ENCODE results near the gene CTCF. TPM values are rescaled to one million over a fixed set of nuclear protein-coding genes. Genes with fewer than 3 reads are reported as not detected.
"Not testable (repeated sequence)": the region's sequence is repeated elsewhere in the genome, so short reads cannot be mapped to it uniquely, and the experiment has no call there.

Gene CTCF, protein sequence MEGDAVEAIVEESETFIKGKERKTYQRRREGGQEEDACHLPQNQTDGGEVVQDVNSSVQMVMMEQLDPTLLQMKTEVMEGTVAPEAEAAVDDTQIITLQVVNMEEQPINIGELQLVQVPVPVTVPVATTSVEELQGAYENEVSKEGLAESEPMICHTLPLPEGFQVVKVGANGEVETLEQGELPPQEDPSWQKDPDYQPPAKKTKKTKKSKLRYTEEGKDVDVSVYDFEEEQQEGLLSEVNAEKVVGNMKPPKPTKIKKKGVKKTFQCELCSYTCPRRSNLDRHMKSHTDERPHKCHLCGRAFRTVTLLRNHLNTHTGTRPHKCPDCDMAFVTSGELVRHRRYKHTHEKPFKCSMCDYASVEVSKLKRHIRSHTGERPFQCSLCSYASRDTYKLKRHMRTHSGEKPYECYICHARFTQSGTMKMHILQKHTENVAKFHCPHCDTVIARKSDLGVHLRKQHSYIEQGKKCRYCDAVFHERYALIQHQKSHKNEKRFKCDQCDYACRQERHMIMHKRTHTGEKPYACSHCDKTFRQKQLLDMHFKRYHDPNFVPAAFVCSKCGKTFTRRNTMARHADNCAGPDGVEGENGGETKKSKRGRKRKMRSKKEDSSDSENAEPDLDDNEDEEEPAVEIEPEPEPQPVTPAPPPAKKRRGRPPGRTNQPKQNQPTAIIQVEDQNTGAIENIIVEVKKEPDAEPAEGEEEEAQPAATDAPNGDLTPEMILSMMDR
- 44.4 and 53.8 TPM in 2 replicates for total RNA-seq (2014; rRNA removed; shearing (Covaris generic))
- polyA plus RNA-seq (2015; cell fraction: cytosol; rRNA removed) = 35.9 and 41.1 TPM in 2 replicates
- 48.9 and 49.9 TPM in 2 replicates for polyA plus RNA-seq (2015; cell fraction: nucleus; rRNA removed)

DNA sequence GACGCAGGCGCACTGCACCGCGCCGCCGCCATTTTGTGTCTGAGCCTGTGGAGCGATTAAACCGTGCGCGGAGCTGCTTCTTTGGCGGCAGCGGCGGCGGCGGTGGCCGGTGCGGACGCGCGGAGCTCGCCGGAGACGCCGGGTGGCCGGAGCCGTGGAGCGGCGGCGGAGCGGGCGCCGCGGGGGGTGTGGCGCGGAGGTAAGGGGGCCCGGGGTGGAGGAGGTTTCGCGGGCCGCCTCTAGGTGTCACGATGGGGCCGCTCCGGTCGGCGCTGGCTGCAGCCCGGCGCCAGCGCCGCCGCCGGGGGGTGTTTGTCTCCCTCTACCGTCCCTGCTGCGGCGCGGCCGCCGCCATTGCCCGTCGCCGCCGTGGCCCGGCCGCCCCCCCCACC, at the start of gene CTCF:
Gene CTCF, plus strand, starts transcription at position 1 of the 392 bp plus-strand sequence. CDS start 48,307 bp downstream, outside the sequence.
- peak; percentile 72 for DNase-seq (ENCODE audit: low read depth)

DNA sequence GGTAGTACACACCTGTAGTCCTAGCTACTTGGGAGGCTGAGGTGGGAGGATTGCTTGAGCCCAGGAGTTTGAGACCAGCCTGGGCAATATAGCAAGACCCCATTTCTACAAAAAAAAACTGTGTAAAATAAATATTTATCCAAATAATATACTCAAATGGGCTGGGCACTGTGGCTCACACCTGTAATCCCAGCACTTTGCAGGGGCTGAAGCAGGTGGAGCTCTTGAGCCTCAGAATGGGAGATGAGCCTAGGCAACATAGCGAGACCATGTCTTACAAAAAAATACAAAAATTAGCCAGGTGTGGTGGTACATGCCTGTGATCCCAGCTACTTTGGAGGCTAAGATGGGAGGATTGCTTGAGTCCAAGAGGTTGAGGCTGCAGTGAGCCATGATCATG, 48.4 kb upstream of the CTCF start:
- not testable (repeated sequence) for DNase-seq (ENCODE audit: low read depth)

DNA sequence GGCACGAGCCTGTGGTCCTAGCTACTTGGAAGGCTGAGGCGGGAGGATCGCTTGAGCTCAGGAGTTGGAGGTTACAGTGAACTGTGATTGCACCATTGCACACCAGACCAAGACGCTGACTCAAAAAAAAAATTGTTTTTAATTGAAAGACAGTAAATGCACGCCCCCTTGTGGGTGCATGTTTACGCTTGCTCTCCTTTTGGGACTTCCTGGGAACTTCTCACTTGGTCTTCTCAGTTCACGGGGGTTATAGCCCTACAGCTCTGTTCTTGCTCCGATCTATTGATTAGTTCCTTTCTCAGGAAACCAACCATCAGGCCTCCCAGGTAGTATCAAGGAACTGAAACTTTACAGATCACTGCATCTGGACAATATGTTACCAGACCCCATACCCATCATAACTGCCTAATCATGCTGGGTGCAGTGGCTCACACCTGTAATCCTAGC, 47.9 kb upstream of the CTCF start:
- DNase-seq (ENCODE audit: low read depth) = peak; percentile 77

DNA sequence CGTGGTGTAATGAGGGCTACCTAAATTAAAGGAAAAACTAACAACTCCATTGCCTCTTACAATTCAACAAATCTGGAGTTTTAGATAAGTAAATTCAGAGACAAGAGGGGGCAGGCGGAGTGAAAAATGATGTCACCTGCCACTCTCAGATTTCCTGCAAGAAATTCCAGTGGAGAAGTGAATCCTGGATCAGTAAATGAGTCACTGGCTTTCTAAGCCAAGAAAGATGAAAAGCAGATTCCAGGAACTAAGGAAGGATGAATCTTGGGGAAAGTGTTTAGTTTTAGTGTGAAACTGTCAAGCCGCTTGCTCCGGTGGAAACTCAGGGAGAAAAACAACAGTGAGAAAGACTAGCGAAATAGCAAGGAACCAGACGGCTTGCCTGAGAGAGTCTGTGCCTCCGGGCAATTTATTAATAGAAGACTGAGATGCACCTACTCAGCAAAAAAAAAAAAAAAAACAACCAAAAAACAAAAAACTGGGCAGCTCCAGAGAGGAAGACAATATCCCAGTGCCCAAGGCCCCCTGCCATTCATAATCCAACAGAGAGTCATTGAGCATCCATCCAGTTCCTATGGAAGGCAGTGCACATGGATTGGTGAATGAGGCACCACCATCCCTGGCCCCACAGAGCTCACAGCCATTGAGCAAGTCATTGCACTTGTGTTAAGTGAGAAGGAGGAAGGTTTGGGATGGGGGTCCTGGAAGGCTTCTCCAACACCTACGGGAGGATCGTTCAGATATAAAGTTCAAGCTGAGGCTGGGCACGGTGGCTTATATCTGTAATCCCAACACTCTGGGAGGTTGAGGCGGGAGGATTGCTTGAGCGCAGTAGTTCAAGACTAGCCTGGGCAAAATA, 45.8 kb upstream of the CTCF start:
- DNase-seq (ENCODE audit: low read depth) = peak; percentile 83

DNA sequence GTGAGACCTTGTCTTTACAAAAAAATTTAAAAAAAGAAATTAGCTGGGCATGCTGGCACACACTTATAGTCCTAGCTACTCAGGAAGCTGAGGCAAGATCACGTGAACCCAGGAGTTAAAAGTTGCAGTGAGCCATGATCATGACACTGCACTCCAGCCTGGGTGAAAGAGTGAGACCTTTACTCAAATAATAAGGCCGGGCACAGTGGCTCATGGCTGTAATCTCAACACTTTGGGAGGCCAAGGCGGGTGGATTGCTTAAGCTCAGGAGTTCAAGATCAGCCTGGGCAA, 45.2 kb upstream of the CTCF start:
- no peak for DNase-seq (ENCODE audit: low read depth)

DNA sequence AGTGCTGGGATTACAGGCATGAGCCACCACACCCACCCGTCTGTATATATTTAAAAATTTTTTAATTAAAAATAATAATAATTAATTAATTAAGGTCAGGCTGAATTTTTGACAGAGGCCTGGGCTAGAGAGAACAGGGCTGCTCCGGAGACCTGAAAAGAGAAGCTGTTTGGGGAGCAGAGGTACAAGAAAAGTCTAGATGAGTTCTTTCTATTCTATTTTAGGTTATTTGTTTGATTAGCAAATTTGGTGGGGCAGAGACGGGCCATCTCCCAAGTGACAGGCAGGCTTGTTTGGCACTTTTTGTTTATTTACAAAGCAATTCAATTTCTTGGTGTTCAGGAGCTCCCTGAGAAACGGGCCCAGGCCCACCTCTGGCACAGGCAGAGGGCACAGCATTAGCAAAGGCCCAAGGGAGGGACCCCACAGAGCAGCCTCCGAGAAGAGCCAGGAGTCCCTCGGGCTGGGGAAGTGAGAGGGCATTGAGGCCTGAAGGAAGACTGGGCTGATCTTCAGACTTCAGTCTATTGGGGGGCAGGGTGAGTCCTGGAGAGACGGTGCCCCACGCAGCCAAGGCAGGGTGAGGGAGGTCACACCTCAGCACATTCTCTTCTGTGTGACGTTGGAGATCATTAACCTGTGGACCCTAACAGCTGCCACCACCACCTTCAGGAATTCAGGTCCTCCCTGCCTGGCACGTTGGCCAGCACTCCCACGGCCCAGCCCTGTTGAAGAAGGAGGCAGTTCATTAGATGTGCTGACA, 44.5 kb upstream of the CTCF start:
- no peak for DNase-seq (ENCODE audit: low read depth)

DNA sequence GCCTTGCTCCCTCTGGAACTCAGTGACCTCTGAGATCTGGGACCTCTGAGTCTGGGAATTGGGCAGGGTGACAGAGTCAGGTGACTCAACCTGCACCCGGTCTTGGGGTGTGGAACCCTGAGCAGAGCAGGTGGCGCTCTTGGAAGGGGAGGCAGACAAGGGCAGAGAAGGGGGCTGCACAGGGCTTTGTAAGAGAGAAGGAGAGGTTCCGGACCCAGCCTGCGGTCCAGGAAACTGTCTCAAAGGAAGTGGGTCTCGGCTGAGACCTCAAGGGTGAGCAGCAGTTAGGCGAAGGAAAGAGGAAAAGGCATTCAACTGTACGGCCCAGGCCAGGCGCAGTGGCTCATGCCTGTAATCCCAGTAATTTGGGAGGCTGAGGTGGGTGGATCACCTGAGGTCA, 43.6 kb upstream of the CTCF start:
- no peak for DNase-seq (ENCODE audit: low read depth)

DNA sequence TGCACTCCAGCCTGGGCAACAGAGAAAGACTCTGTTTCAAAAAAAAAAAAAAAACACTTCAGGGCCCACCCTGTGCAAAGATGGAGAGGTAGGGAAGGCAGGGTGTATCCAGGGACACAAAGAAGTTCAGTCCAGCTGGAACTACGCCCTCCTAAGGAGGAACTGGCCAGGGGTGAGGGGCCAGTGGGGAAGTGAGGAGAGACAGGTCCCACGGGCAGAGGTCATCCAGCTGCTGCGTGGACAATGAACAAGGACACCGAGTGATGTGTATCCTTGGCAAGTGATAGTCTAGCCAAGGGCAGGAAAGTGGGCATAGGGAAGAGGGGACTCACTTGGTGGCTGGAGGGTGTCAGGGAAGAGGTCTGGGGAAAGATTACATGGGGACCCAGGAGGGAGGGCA, 43.1 kb upstream of the CTCF start:
- DNase-seq (ENCODE audit: low read depth) = no peak

DNA sequence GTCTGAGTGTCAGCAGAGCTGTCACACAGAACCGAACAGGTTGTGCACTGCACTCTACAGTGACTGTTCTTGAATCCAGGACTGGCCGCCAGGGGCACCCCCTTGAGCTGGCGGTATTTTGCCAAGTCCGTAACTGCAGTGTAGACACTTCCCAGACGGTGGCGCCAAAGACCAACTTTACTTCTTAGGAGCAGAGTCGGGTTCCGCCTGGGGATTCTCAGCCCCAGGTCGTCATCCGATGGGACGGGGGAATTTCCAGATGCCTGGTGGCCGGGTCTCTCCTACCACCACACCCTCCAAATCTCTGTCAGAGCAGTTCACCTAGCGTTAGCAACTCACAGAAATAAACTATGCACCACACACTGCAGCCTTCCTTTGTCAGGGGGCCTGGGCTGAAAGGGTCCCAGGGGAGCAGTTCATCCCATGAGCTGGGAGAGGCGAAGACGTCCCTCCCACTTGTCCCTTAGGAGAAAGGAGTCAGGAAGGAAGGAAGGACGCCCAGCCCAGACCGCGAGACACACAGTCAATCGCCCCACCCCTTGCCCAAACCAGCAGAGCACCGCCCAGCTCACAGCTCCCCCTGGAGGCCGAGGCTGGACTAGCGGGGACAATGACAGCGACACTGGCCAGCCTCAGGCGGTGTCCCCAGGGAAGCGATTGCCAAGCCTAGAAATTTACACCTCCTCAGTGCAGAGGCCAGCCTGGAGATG, 41.1 kb upstream of the CTCF start:
- peak; percentile 91 for DNase-seq (ENCODE audit: low read depth)

DNA sequence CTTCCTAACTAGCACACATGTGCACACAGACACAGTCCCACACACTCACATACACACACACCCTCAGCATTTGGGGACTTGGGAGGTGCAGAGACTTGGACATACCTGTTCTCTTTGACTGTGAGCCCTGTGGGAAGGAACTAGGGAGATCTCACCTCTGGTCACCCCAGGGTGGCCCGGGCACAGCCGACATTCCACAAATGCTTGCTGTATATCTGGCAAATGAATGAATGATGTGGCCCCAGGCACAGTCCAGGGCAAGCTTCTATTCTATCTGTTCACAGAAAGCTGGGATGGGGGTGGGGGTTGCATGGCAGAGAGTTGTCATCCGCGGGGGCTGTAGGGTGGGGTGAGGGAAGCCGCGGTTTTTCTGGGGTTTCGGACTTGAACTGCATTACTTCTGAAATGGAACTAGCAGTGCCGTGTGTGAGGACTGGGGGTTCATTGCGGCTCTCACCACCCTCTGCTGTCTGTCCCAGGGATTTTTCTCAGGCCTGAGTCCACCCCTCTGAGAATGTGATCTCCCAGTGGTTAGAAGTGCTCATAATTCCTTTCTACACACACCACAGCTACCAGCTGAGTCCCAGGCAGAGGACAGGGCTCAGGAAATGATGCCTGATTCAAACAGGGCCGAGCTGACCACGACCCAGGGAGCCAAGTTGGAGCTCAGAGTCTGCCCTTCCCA, 37.0 kb upstream of the CTCF start:
- peak; percentile 58 for DNase-seq (ENCODE audit: low read depth)

DNA sequence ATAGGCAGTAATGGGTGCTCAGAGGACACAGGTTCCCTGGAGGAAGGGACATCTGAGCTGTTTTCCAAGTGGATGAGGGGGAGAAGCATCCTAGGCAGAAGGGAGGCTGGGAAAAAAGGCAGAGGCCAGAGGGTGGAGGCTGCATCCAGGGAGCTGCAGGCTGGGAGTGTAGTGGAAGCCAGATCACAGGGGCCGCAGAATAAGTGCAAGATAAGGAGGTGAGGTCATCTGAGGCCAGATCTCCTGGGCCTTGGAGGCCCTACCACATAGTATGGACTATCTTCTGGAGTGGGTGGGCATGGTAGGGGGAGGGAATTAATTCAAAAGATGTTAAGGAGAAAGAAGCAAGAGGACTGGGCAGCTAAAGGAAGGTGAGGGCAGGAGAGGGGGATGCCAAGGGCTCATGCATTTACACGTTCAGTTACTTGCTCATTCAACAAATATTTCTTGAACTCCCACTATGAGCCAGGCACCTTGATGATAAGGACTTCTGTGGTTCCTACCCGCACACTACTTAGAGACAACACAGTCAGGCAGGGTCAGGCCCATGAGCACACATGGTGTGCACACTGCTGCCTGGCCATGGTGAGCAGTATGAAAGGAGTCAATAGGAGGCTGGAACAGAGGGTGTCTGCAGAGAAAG, 36.1 kb upstream of the CTCF start:
- DNase-seq (ENCODE audit: low read depth) = peak; percentile 52

DNA sequence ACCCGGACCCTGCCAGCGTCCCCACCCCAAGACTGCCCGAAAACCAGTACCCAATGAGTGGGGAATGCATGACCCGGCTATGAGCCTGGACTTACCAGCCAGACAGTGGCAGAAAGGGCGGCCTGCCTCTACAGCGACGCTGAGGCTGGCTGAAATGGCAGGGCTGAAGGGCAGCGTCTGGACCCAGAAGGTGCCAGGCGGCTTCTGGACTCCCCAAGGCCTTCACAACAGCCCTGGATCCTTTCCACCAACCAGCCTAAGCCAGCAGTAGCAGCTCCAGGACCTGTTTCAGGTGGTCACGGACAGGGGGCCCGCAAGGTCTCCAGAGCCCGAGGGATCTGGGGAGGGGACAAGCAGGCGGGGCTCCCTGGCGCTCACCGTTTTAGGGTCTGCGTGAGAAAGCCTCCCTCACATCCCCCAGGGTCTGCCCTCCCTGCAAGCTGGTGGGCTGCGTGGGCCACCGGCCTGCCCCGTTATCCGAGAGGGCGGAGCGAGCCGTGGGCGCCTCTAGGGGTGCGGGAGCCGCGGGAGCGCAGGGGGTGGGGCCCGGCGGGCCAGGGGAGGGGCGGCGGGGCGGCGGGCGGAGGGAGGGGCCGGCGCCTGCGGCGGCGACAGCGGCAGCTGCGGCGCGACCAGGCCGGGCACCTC, 34.0 kb upstream of the CTCF start, which contains the start of gene RIPOR1:
Gene RIPOR1, plus strand, starts transcription at position 608 of the 648 bp plus-strand sequence. CDS start 9,618 bp downstream, outside the sequence.
- no peak for DNase-seq (ENCODE audit: low read depth)

DNA sequence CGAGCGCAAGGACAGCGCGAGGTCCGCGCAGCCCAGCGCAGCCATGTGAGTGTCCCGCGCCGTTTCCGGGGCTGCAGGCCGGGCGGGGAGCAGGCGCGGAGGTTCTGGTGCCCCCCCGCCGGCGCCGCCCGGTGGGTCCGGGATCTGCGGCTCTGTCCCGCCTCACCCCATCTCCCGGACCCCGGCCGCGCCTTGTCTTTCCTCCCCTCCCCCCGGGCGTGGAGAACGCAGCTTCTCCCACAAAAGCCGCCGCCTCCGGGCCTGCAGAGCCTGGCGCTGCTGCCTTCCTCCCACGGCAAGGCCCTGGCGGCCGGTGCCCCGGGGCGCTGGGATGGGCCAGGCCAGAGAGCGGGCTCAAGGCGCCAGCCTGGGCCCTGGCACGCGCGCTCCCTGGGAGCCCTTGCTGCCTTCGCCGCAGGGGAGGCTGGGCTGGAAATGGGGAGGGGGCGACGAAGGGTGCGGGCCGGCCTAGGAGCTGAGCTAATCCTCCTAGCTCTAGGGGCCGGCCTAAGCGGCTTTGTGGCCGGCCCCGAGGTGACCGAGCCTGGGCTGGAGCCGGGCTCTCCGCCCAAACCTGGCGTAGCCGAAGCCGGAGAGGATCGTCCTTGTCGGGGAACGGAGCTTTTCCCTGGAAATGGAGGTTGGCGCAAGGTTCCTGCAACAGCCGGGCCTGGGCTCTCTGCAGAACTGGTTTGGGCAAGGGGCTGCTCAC, 33.3 kb upstream of the CTCF start:
- DNase-seq (ENCODE audit: low read depth) = no peak

DNA sequence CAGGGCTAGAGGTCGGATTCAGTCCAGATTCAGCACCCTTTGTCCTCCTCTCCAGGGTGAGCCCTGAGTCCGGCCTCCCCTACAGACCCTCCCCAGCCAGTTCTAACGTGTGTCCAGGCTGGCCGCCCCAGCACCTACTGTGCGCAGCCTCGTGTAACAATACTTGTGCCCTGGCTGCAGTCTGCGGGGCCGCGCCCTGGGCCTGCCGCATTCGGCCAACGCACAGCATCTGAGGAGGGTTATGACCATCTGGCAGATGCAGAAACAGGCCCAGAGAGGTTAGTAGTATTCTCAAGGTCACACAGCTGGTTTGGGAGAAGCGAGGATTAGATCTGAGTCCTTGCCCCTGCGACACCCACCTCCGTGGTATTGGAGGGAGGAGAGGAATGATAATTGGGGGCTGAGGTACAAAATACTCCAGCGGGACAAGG, 32.7 kb upstream of the CTCF start:
- peak; percentile 36 for DNase-seq (ENCODE audit: low read depth)

DNA sequence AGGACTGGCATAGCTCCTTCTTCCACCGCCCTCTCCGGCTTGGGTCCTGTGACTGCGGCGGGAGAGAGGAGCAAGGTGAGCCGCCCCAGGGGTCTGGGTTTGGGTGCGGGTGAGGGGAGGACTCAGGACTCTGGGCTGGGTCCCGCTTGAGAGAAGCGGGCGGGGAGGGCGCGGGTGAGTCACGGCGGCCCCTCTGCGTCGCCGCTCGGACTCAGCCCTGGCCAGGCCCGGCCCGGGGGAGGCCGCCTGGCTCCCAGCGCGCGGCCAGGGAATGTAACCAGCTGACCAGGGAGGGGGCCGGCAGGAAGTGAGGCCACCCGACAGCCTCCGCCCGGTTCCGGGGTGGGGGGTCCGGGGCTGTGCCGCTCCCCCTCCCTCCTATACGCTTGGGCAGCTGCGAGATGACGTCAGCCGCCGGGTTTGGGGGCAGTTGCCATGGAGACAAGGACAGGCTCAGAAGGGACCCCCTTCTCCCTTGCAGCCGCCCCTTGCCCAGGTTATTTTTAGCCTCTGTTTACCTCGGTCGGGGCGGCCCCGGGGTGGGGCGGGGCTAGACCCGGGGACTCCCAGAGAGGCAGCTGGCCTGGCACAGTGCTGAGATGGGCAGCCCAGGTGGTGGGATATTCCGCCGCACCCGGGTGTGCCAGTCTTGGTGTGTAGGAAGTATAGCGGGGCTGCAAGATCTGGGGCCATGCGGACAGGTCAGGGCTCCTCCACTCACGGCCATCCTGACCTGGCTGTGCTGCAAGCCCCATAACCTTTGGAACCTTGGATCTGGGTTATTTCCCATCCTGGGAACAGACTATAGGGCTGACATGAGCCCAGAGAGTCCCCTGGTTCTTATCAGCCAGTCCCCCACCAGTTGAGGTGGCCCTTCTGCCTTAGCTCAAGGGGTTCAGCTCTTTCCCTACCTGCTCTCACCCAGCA, 32.0 kb upstream of the CTCF start:
- peak; percentile 74 for DNase-seq (ENCODE audit: low read depth)

DNA sequence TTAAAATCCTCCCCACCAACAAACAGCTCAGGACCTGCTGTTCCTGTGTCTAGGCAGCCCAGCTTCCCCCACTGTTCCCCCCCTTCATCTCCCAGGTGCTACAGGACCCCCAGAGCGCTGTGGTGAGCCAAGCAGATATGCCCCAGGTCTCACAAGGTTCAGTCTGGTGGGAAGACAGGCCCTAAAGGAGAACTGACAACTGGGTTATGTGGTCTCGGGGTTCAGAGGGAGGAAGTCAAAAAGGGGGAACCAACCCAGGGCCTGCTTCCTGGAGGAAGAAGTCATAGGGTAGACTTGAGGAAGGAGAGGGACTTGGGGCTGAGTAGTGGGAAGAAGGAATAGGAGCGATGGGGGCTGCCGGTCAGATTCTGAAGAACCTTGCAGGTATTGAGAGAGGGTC, 31.1 kb upstream of the CTCF start:
- no peak for DNase-seq (ENCODE audit: low read depth)
